ENCODE measurements around the gene COMMD6.

DNA sequence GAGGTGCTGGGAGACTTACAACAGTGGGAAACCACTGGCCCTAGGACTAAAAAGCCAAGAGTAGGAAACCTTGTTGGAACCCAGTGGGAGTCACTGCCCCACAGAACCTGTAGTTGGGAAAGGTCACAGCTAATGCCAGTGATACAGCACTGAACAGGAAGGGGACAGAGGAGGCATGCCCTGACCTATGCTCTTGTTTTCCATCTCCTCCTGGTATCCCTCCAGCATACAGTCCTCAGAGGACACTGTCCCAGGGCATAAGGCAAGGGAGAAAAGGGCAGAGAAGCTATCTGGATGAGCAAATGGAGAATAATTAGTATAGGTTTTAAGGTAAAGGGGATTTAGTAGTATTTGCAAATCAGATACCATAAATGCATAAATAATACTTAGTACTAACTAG, 44.5 kb downstream of the COMMD6 start:
- TF ChIP-seq, protein P1, sequence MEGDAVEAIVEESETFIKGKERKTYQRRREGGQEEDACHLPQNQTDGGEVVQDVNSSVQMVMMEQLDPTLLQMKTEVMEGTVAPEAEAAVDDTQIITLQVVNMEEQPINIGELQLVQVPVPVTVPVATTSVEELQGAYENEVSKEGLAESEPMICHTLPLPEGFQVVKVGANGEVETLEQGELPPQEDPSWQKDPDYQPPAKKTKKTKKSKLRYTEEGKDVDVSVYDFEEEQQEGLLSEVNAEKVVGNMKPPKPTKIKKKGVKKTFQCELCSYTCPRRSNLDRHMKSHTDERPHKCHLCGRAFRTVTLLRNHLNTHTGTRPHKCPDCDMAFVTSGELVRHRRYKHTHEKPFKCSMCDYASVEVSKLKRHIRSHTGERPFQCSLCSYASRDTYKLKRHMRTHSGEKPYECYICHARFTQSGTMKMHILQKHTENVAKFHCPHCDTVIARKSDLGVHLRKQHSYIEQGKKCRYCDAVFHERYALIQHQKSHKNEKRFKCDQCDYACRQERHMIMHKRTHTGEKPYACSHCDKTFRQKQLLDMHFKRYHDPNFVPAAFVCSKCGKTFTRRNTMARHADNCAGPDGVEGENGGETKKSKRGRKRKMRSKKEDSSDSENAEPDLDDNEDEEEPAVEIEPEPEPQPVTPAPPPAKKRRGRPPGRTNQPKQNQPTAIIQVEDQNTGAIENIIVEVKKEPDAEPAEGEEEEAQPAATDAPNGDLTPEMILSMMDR (IDR thresholded peaks at IDR 0.05; ENCODE audit: low read length): no peak
- TF ChIP-seq EZH2phosphoT487 (IDR thresholded peaks at IDR 0.05; ENCODE audit: low read length) (no peak), EZH2 (optimal IDR thresholded peaks at IDR 0.05; ENCODE audit: low read depth, low read length) (no peak)

All from MM.1S (cell line).